ENCODE data around the gene HOXA13. TPM values are rescaled to one million over a fixed set of nuclear protein-coding genes. Genes with fewer than 3 reads are reported as not detected.

Gene HOXA13
- total RNA-seq (not detected in 2 replicates), polyA plus RNA-seq (not detected in 2 replicates), polyA minus RNA-seq (not detected in 2 replicates)
- total RNA-seq (2013), result not detected

- peak; percentile 99 for TF ChIP-seq EZH2 (IDR thresholded peaks at IDR 0.05; ENCODE audit: borderline replicate concordance, insufficient read depth, low read depth, low read length, poor library complexity, severe bottlenecking)
- TF ChIP-seq CTCF (IDR thresholded peaks at IDR 0.05), result no peak
- Histone ChIP-seq H3K4me1 (ENCODE audit: control insufficient read depth in 2 of 2, insufficient read depth in 2 of 2, low read length in 2 of 2) (peaks cover 42 to 66% of the 10 kb centered on the region in 2 donors), H3K9me3 (ENCODE audit: control extremely low read depth in 1 of 3, control insufficient read depth in 2 of 3, insufficient read depth in 1 of 3, low read length in 2 of 3) (peaks cover 0 to 50% (median 2%) of the 10 kb centered on the region in 3 donors), H3K4me2 (replicated peaks; ENCODE audit: low read depth, low read length, poor library complexity, severe bottlenecking) (peak within 1 kb of the TSS; percentile 78), H4K20me1 (ENCODE audit: control insufficient read depth, insufficient read depth, low read length, poor library complexity, severe bottlenecking) (no peaks in the 10 kb centered on the region), H3K79me2 (ENCODE audit: control insufficient read depth, insufficient read depth, low read length) (no peaks in the 10 kb centered on the region), H3K9ac (ENCODE audit: low read length) (peak within 1 kb of the TSS; percentile 21), H3K4me3 (ENCODE audit: control extremely low read depth in 1 of 5, extremely low read depth in 1 of 5, insufficient read depth in 1 of 5, low read depth in 2 of 5, low read length in 4 of 5) (peak within 1 kb of the TSS in 4 of 5 experiments; percentile 13 to 48 (median 39)), H3K27ac (ENCODE audit: low read length in 2 of 2) (no peak within 1 kb of the TSS), H3K36me3 (replicated peaks in 1 of 2; ENCODE audit: control extremely low read depth in 1 of 2, control insufficient read depth in 1 of 2, extremely low read depth in 1 of 2, insufficient read depth in 2 of 2, low read length in 1 of 2) (no peaks in the 10 kb centered on the region), H2AFZ (ENCODE audit: insufficient read depth, low read depth, low read length, poor library complexity, severe bottlenecking) (peak within 1 kb of the TSS; percentile 38), H3K27me3 (replicated peaks in 1 of 4; ENCODE audit: control extremely low read depth in 1 of 4, control insufficient read depth in 3 of 4, insufficient read depth in 4 of 4, low read length in 3 of 4) (peaks cover 3 to 84% (median 83%) of the 10 kb centered on the region in 4 experiments)
- ATAC-seq (ENCODE audit: low read depth), result peak; percentile 73
- H3K9me3 Mint-ChIP-seq (ENCODE audit: insufficient read depth), result no peaks in the 10 kb centered on the region
- peaks cover 39% of the 10 kb centered on the region for H3K4me1 Mint-ChIP-seq
- WGBS (ENCODE audit: insufficient coverage), result 3% methylated on average over 99 of the region's 99 CpGs
- H3K4me3 Mint-ChIP-seq, result peak within 1 kb of the TSS; percentile 91
- intact Hi-C loops (cut with micrococcal nuclease), result loop anchor here (2.0 to 10.0 kb wide), 4 partner anchors 39 to 1212 kb away; partner anchors contain the start of genes CREB5 and EVX1
- H3K27me3 Mint-ChIP-seq, result peaks cover 80% of the 10 kb centered on the region
- ChIA-PET CTCF (interaction anchor here (0.5 to 2.5 kb wide), 8 partner anchors 8 to 1307 kb away, joined by 3 to 11 read pairs (median 6); partner anchors contain the start of genes HOXA11 and HOXA6), POLR2A (no interaction called here)
- DNase-seq, result peak; percentile 53
- peak within 1 kb of the TSS; percentile 63 for H3K27ac Mint-ChIP-seq
Measured at GRCh38 chr7:27199849-27200760, at the start of gene HOXA13. Gene HOXA13 (minus strand): TSS chr7:27200091. CDS start chr7:27200077, 14 bp downstream.
